H1 (cell line): ENCODE data around the gene ZNF423. TPM values are rescaled to one million over a fixed set of nuclear protein-coding genes. Genes with fewer than 3 reads are reported as not detected.

Experiments
- CTCF ChIA-PET: fragments of 300-600 bp; sonication (Branson Sonifier 250); formaldehyde crosslinking; loops from one replicate; lab custom pipeline; 2021; ENCODE audit not compliant: partially characterized antibody; lab: Charles Lee
- POLR2A ChIA-PET: fragments of 300-600 bp; sonication (Branson Sonifier 250); formaldehyde crosslinking; loops from one replicate; lab custom pipeline; 2021; ENCODE audit warnings: inconsistent platforms; ENCODE audit not compliant: partially characterized antibody; lab: Charles Lee
- DNase-seq, 2 experiments: peaks; one replicate each; pipeline versions ENCODE4 v3.0.0 to v3.0.0-alpha.2; 2010 to 2022; ENCODE audit warnings: low spot score in 2 of 2, low read depth in 1 of 2, mixed read lengths in 1 of 2
- FAIRE-seq: peaks from 2 replicates; lab custom pipeline; 2011; peaks lifted over from hg19 to GRCh38; lab: Jason Lieb, UNC
- H2AFZ ChIP-seq: 2 replicates; pipeline ENCODE4 v1.8.1; 2012; ENCODE audit warnings: low read length, inconsistent platforms
- H2AK5ac ChIP-seq: 2 replicates; pipeline ENCODE4 v1.6.1; 2013; ENCODE audit warnings: low read depth, low read length
- H2BK120ac ChIP-seq: replicated peaks from 2 replicates; pipeline ENCODE3; 2013; ENCODE audit warnings: low read depth, low read length, inconsistent platforms
- H2BK12ac ChIP-seq: 2 replicates; pipeline ENCODE4 v1.6.1; 2013; ENCODE audit warnings: low read depth, low read length
- H2BK15ac ChIP-seq: 2 replicates; pipeline ENCODE4 v1.6.1; 2013; ENCODE audit warnings: low read length
- H2BK20ac ChIP-seq: 2 replicates; pipeline ENCODE4 v1.6.1; 2013; ENCODE audit warnings: low read length
- H2BK5ac ChIP-seq: 2 replicates; pipeline ENCODE4 v1.6.1; 2013; ENCODE audit warnings: low read depth, low read length
- H3K14ac ChIP-seq: 2 replicates; pipeline ENCODE4 v1.6.1; 2013; ENCODE audit warnings: inconsistent platforms; ENCODE audit not compliant: insufficient read length
- H3K18ac ChIP-seq: 2 replicates; pipeline ENCODE4 v1.6.1; 2013; ENCODE audit warnings: low read length; ENCODE audit errors: extremely low read depth
- H3K23ac ChIP-seq: 2 replicates; pipeline ENCODE4 v1.6.1; 2013; ENCODE audit warnings: inconsistent platforms; ENCODE audit not compliant: insufficient read length
- H3K23me2 ChIP-seq: 2 replicates; pipeline ENCODE4 v1.6.1; 2013; ENCODE audit warnings: low read depth, low read length
- H3K27ac ChIP-seq: 2 replicates; pipeline ENCODE4 v1.6.1; 2011; ENCODE audit warnings: low read depth, low read length, inconsistent platforms
- H3K27me3 ChIP-seq, 4 experiments: replicated peaks in 1 of 4; 1 replicate in 1 of 4; 2 replicates in 3 of 4; pipeline versions ENCODE4 v1.6.1 to v1.8.1; 2011 to 2013; ENCODE audit warnings: low read length in 3 of 4, mild to moderate bottlenecking in 3 of 4, inconsistent platforms in 2 of 4, mixed read lengths in 2 of 4, moderate library complexity in 1 of 4; ENCODE audit not compliant: control insufficient read depth in 3 of 4, insufficient read depth in 3 of 4; ENCODE audit errors: extremely low read depth in 1 of 4
- H3K36me3 ChIP-seq, 4 experiments: 2 replicates each; pipeline versions ENCODE4 v1.6.1 to v1.8.1; 2011 to 2013; ENCODE audit warnings: mild to moderate bottlenecking in 4 of 4, low read length in 3 of 4, moderate library complexity in 2 of 4, control low read depth in 1 of 4, inconsistent platforms in 1 of 4; ENCODE audit not compliant: insufficient read depth in 4 of 4, control insufficient read depth in 2 of 4
- H3K4ac ChIP-seq: replicated peaks from 2 replicates; pipeline ENCODE3; 2013; ENCODE audit warnings: low read length, low read depth, mixed read lengths, inconsistent platforms; ENCODE audit not compliant: insufficient read length
- H3K4me1 ChIP-seq, 4 experiments: replicated peaks in 1 of 4; 1 replicate in 1 of 4; 2 replicates in 3 of 4; pipeline versions ENCODE4 v1.6.1 to v1.8.1; 2011 to 2013; ENCODE audit warnings: low read length in 3 of 4, inconsistent platforms in 2 of 4, mixed read lengths in 1 of 4; ENCODE audit not compliant: insufficient read depth in 4 of 4, control insufficient read depth in 3 of 4
- H3K4me2 ChIP-seq, 2 experiments: 2 replicates each; pipeline versions ENCODE4 v1.6.1 to v1.8.1; 2011 to 2013; ENCODE audit warnings: low read depth in 2 of 2, low read length in 2 of 2, control low read depth in 1 of 2, inconsistent platforms in 1 of 2, mild to moderate bottlenecking in 1 of 2; ENCODE audit not compliant: insufficient read depth in 1 of 2
- H3K4me3 ChIP-seq, 4 experiments: fragments of 200-600, 300-600 bp in 1 of 4; sonication (generic), shearing (Covaris generic), sonication (Bioruptor Twin) in 1 of 4; 2 replicates each; pipeline versions ENCODE4 v1.5.1 to v1.8.1; 2011 to 2016; ENCODE audit warnings: low read length in 4 of 4, low read depth in 3 of 4, control low read depth in 2 of 4, inconsistent platforms in 2 of 4, mild to moderate bottlenecking in 2 of 4, mixed read lengths in 1 of 4, moderate library complexity in 1 of 4; ENCODE audit not compliant: insufficient read depth in 2 of 4; ENCODE audit errors: extremely low read depth in 1 of 4
- H3K56ac ChIP-seq: replicated peaks from 2 replicates; pipeline ENCODE3; 2013; ENCODE audit warnings: low read depth, mild to moderate bottlenecking, mixed read lengths, low read length, inconsistent platforms; ENCODE audit not compliant: insufficient read length
- H3K79me1 ChIP-seq: 2 replicates; pipeline ENCODE4 v1.6.1; 2013; ENCODE audit warnings: low read depth, low read length, control low read depth
- H3K79me2 ChIP-seq, 2 experiments: 2 replicates each; pipeline versions ENCODE4 v1.6.1 to v1.8.1; 2012 to 2013; ENCODE audit warnings: low read length in 2 of 2, mild to moderate bottlenecking in 2 of 2, inconsistent platforms in 1 of 2; ENCODE audit not compliant: insufficient read depth in 2 of 2, control insufficient read depth in 1 of 2
- H3K9ac ChIP-seq, 4 experiments: replicated peaks in 1 of 4; 1 replicate in 1 of 4; 2 replicates in 3 of 4; pipeline versions ENCODE4 v1.6.1 to v1.8.1; 2011 to 2013; ENCODE audit warnings: low read depth in 3 of 4, low read length in 3 of 4, control low read depth in 2 of 4, mild to moderate bottlenecking in 2 of 4, moderate library complexity in 2 of 4, inconsistent platforms in 1 of 4; ENCODE audit errors: extremely low read depth in 1 of 4
- H3K9me3 ChIP-seq, 2 experiments: 2 replicates each; pipeline versions ENCODE4 v1.6.1 to v1.8.1; 2012 to 2013; ENCODE audit warnings: mild to moderate bottlenecking in 2 of 2, moderate library complexity in 2 of 2, control low read depth in 1 of 2, inconsistent platforms in 1 of 2, low read depth in 1 of 2, low read length in 1 of 2, mixed read lengths in 1 of 2; ENCODE audit not compliant: insufficient read depth in 2 of 2
- H4K20me1 ChIP-seq, 2 experiments: replicated peaks in 1 of 2; 2 replicates each; pipeline versions ENCODE3 to v1.8.1; 2011 to 2013; ENCODE audit warnings: inconsistent platforms in 2 of 2, low read length in 2 of 2, mild to moderate bottlenecking in 1 of 2; ENCODE audit not compliant: insufficient read depth in 2 of 2, control insufficient read depth in 1 of 2
- H4K5ac ChIP-seq: 2 replicates; pipeline ENCODE4 v1.6.1; 2013; ENCODE audit warnings: low read length, low read depth, mixed read lengths, inconsistent platforms; ENCODE audit not compliant: insufficient read length
- H4K8ac ChIP-seq: 2 replicates; pipeline ENCODE4 v1.8.0; 2013; ENCODE audit warnings: mild to moderate bottlenecking, moderate library complexity, low read length, inconsistent platforms; ENCODE audit not compliant: insufficient read depth; ENCODE audit errors: extremely low read depth
- H4K91ac ChIP-seq: replicated peaks from 2 replicates; pipeline ENCODE3; 2013; ENCODE audit warnings: low read length, mixed read lengths, inconsistent platforms; ENCODE audit not compliant: insufficient read length
- CBX5 ChIP-seq: fragments of 300-800, 300-1000 bp; sonication (generic); IDR thresholded peaks from 2 replicates; pipeline ENCODE4 v1.7.1; 2016; ENCODE audit warnings: antibody characterized with exemption, low read length, low read depth
- CBX8 ChIP-seq: fragments of 300-800, 300-1000 bp; sonication (generic); IDR thresholded peaks from 2 replicates; pipeline ENCODE4 v1.7.1; 2016; ENCODE audit warnings: low read depth, low read length, borderline replicate concordance
- JUN ChIP-seq: IDR thresholded peaks from 2 replicates; pipeline ENCODE4 v1.6.1; 2011; ENCODE audit warnings: low read depth, mild to moderate bottlenecking, improper control_type of control experiment, low read length
- KDM1A ChIP-seq: fragments of 200-600, 300-600 bp; sonication (generic); IDR thresholded peaks from 2 replicates; pipeline ENCODE4 v1.7.1; 2016; ENCODE audit warnings: mild to moderate bottlenecking, low read length, borderline replicate concordance
- PHF8 ChIP-seq: fragments of 200-600 bp; sonication (generic); conservative IDR thresholded peaks from 2 replicates; pipeline ENCODE4 v1.7.1; 2012; ENCODE audit warnings: low read depth, mild to moderate bottlenecking, inconsistent platforms, low read length, moderate library complexity
- ZNF274 ChIP-seq: IDR thresholded peaks from 2 replicates; pipeline ENCODE4 v1.7.0; 2012; ENCODE audit warnings: low read length, borderline replicate concordance; ENCODE audit errors: extremely low read depth
- WGBS, 2 experiments: shearing (Covaris generic) in 1 of 2; methylation state at CpG; one replicate each; pipeline versions ENCODE4 v1.1.6 to v1.1.7; 2013 to 2015; ENCODE audit warnings: low lambda C conversion rate in 2 of 2, mixed read lengths in 2 of 2, inconsistent platforms in 1 of 2, low coverage in 1 of 2, missing lambda C conversion rate in 1 of 2; ENCODE audit not compliant: insufficient replicate concordance in 2 of 2, insufficient coverage in 1 of 2, insufficient read length in 1 of 2; ENCODE audit errors: extremely low coverage in 1 of 2, missing lambda C conversion rate in 1 of 2; 5-methylcytosine and 5-hydroxymethylcytosine counted together
- polyA plus RNA-seq, 7 experiments: library from polyadenylated mRNA; depleted of rRNA in 3 of 7; stranded (reverse) in 5 of 7; unstranded in 2 of 7; fragments of >200 nt in 5 of 7; fragments of 200-250 nt in 2 of 7; gene quantifications; 1 replicate in 5 of 7; 2 replicates in 1 of 7; 4 replicates in 1 of 7; pipeline versions ENCODE4 v1.2.1 to v1.2.3, GENCODE V29; 2011 to 2013; ENCODE audit warnings: missing spikeins in 2 of 7, mixed read lengths in 2 of 7
- total RNA-seq: library from RNA; stranded (reverse); fragmentation: NEBNext Ultra II Directional; extraction: Animal tissue kit (Norgen Biotek cat#: 25700); gene quantifications from 2 replicates; pipeline ENCODE4 v1.2.1, GENCODE V29; 2021
- TF ChIP-seq, protein P1 (sequence below), 3 experiments: IDR thresholded peaks; 1 replicate in 2 of 3; 2 replicates in 1 of 3; pipeline versions ENCODE4 v1.5.1 to v1.6.1; 2011; ENCODE audit warnings: low read length in 3 of 3, mild to moderate bottlenecking in 3 of 3, inconsistent platforms in 2 of 3, low read depth in 1 of 3, moderate library complexity in 1 of 3; ENCODE audit not compliant: insufficient read depth in 1 of 3; ENCODE audit errors: control extremely low read depth in 1 of 3
- TF ChIP-seq, protein P2 (sequence below): IDR thresholded peaks from 2 replicates; pipeline ENCODE4 v1.6.1; 2011; ENCODE audit warnings: low read length, improper control_type of control experiment

Gene ZNF423
- total and polyA plus RNA-seq, 2 of the 8 experiments (the other 6 are each of a cell fraction or from before 2014, with no cell fraction given): 38.2 to 52.3 TPM

DNA sequence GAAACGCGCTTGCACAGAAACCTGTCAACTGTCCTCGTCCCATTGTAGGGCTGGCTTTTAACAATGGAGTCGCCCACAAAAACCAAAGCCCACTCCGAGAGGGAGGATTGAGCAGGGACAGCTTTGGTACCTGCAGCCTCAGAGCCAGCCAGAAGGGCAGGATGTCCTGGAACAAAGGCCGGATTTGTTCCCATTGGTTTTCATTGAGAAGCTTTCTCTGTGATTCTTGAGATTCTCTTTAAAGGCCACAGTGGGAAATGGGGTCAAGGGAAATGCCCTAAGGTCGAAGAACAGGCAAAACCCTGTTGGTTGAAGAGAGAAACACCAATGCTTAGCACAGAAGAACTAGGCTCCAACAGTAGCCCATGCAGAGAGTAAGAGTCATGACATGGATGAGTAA is 416.9 kb downstream of the ZNF423 start:
- Histone ChIP-seq H3K23ac (no peak overlapping the region), H3K9ac (no peak overlapping the region), H3K56ac (no peak overlapping the region), H3K79me2 (no peaks in the 10 kb centered on the region), H4K20me1 (no peaks in the 10 kb centered on the region), H3K14ac (no peak overlapping the region), H2AK5ac (no peak overlapping the region), H2BK15ac (no peak overlapping the region), H3K27ac (no peak overlapping the region), H3K36me3 (no peaks in the 10 kb centered on the region), H3K4me3 (no peak overlapping the region), H3K4ac (no peak overlapping the region), H2BK20ac (no peak overlapping the region), H3K27me3 (no peaks in the 10 kb centered on the region; a peak in 1 of 7 replicates), H2BK120ac (no peak overlapping the region), H2BK5ac (no peak overlapping the region), H4K5ac (no peak overlapping the region), H3K4me1 (peaks cover 8 to 23% (median 17%) of the 10 kb centered on the region in 4 experiments), H2BK12ac (no peak overlapping the region), H3K23me2 (no peaks in the 10 kb centered on the region), H4K8ac (no peak overlapping the region), H3K18ac (no peak overlapping the region), H2AFZ (no peak overlapping the region), H3K9me3 (no peaks in the 10 kb centered on the region), H4K91ac (no peak overlapping the region), H3K4me2 (no peak overlapping the region), H3K79me1 (no peaks in the 10 kb centered on the region)
- FAIRE-seq (no peak), DNase-seq (no peak)
- POLR2A ChIA-PET: no interaction called here
- CTCF ChIA-PET: interaction anchor here (0.5 to 4.2 kb wide), 16 partner anchors 10 to 1297 kb away, joined by 3 to 33 read pairs (median 4); no protein-coding TSS in a partner anchor
- WGBS, 2 experiments: 79% methylated on average over 7 of the region's 7 CpGs; no CpG with 5 or more reads in 1 of the 2 experiments
- no peak for TF ChIP-seq PHF8
- no peak for TF ChIP-seq KDM1A
- no peak for TF ChIP-seq CBX8
- TF ChIP-seq, protein P1, sequence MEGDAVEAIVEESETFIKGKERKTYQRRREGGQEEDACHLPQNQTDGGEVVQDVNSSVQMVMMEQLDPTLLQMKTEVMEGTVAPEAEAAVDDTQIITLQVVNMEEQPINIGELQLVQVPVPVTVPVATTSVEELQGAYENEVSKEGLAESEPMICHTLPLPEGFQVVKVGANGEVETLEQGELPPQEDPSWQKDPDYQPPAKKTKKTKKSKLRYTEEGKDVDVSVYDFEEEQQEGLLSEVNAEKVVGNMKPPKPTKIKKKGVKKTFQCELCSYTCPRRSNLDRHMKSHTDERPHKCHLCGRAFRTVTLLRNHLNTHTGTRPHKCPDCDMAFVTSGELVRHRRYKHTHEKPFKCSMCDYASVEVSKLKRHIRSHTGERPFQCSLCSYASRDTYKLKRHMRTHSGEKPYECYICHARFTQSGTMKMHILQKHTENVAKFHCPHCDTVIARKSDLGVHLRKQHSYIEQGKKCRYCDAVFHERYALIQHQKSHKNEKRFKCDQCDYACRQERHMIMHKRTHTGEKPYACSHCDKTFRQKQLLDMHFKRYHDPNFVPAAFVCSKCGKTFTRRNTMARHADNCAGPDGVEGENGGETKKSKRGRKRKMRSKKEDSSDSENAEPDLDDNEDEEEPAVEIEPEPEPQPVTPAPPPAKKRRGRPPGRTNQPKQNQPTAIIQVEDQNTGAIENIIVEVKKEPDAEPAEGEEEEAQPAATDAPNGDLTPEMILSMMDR (IDR thresholded peaks at IDR 0.05; ENCODE audit: control extremely low read depth in 1 of 3, insufficient read depth in 1 of 3, low read depth in 1 of 3, low read length in 3 of 3): no peak
- TF ChIP-seq, protein P2, sequence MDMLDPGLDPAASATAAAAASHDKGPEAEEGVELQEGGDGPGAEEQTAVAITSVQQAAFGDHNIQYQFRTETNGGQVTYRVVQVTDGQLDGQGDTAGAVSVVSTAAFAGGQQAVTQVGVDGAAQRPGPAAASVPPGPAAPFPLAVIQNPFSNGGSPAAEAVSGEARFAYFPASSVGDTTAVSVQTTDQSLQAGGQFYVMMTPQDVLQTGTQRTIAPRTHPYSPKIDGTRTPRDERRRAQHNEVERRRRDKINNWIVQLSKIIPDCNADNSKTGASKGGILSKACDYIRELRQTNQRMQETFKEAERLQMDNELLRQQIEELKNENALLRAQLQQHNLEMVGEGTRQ: no peak
- no peak for TF ChIP-seq ZNF274
- no peak for TF ChIP-seq JUN
- TF ChIP-seq CBX5: no peak
